ENCODE results near the gene PTPN12. TPM values are rescaled to one million over a fixed set of nuclear protein-coding genes. Genes with fewer than 3 reads are reported as not detected.

Gene PTPN12
- 100 to 1,000 TPM in 1 of 2 donors, 10 to 100 TPM in 1; 94.3 to 338 TPM for total RNA-seq
- 10 to 100 TPM; 75.9 to 77.2 TPM for polyA plus RNA-seq
- long read RNA-seq, donor 1, transcript PTPN12-201 (18 exons, 3,406 nt) = major isoform, 6 of 47 reads
- long read RNA-seq, donor 1, partial matches to known transcripts = 39 of 47 reads
- long read RNA-seq, donor 1, other reads (novel, unspliced or antisense) = 0 of 47 reads
- long read RNA-seq, donor 2, partial matches to known transcripts = 16 of 19 reads
- long read RNA-seq, donor 2, other reads (novel, unspliced or antisense) = 0 of 19 reads
- long read RNA-seq, donor 3, partial matches to known transcripts = 31 of 33 reads
- long read RNA-seq, donor 3, other reads (novel, unspliced or antisense) = 0 of 33 reads
- long read RNA-seq, donor 4, partial matches to known transcripts = 20 of 24 reads
- long read RNA-seq, donor 4, other reads (novel, unspliced or antisense) = 0 of 24 reads
- long read RNA-seq, donor 5, partial matches to known transcripts = 80 of 87 reads
- long read RNA-seq, donor 5, other reads (novel, unspliced or antisense) = 0 of 87 reads

DNA sequence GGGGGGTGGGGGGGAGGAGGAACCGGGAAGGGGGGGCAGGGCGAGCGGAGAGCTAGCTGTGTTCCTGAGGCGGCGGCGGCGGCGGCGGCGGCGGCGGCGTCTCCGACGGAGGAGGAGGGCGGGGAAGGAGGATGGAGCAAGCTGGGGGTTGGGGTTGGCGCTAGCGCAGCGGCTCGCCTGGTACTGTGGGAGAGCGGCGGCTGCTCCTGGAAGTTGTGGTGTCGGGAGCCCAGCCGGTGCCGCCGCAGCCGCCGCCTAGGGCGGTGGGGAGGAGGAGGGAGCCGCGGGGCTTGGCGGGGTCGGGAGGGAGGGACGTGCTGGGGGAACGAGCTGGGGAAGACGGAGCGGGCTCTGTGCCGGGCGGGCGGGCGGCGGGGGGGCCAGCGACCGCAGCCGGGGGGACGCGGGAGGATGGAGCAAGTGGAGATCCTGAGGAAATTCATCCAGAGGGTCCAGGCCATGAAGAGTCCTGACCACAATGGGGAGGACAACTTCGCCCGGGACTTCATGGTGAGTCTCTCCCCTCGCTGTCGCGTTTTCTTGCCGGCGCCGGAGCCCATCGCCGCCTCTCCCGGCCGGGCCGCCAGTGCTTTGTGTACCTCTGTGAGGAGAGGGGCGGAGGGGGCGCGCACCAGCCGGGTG, at the start of gene PTPN12:
Gene PTPN12 (plus strand): TSS at position 160 of the 642 bp plus-strand sequence. CDS start 252 bp downstream, at position 412.
- Histone ChIP-seq H3K36me3 (ENCODE audit: control insufficient read depth in 4 of 4, insufficient read depth in 4 of 4, low read length in 4 of 4) (peaks cover 0 to 2% (median 0%) of the 10 kb centered on the region in 4 donors), H3K4me1 (ENCODE audit: control insufficient read depth in 5 of 5, insufficient read depth in 5 of 5, low read length in 5 of 5) (peaks cover 6 to 21% (median 16%) of the 10 kb centered on the region in 5 donors), H3K9ac (ENCODE audit: insufficient read depth in 1 of 2, low read length in 2 of 2) (peak within 1 kb of the TSS; percentile 92 to 95), H3K27me3 (ENCODE audit: control insufficient read depth in 3 of 3, insufficient read depth in 3 of 3, low read length in 2 of 3) (no peaks in the 10 kb centered on the region), H3K4me3 (peak within 1 kb of the TSS; percentile 91), H3K9me3 (ENCODE audit: control insufficient read depth in 4 of 4, insufficient read depth in 3 of 4, low read length in 3 of 4) (no peaks in the 10 kb centered on the region), H3K27ac (ENCODE audit: low read depth in 1 of 2, low read length in 1 of 2) (peak within 1 kb of the TSS; percentile 98 to 100)
- TF ChIP-seq, protein P1, sequence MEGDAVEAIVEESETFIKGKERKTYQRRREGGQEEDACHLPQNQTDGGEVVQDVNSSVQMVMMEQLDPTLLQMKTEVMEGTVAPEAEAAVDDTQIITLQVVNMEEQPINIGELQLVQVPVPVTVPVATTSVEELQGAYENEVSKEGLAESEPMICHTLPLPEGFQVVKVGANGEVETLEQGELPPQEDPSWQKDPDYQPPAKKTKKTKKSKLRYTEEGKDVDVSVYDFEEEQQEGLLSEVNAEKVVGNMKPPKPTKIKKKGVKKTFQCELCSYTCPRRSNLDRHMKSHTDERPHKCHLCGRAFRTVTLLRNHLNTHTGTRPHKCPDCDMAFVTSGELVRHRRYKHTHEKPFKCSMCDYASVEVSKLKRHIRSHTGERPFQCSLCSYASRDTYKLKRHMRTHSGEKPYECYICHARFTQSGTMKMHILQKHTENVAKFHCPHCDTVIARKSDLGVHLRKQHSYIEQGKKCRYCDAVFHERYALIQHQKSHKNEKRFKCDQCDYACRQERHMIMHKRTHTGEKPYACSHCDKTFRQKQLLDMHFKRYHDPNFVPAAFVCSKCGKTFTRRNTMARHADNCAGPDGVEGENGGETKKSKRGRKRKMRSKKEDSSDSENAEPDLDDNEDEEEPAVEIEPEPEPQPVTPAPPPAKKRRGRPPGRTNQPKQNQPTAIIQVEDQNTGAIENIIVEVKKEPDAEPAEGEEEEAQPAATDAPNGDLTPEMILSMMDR (IDR thresholded peaks at IDR 0.05; ENCODE audit: control extremely low read depth, extremely low read depth) = no peak
- 0 to 1% methylated on average over 29 to 64 of the region's 64 CpGs for WGBS, 2 donors
- ATAC-seq (ENCODE audit: insufficient read depth, low FRiP score) (no peak), DNase-seq (no peak)

DNA sequence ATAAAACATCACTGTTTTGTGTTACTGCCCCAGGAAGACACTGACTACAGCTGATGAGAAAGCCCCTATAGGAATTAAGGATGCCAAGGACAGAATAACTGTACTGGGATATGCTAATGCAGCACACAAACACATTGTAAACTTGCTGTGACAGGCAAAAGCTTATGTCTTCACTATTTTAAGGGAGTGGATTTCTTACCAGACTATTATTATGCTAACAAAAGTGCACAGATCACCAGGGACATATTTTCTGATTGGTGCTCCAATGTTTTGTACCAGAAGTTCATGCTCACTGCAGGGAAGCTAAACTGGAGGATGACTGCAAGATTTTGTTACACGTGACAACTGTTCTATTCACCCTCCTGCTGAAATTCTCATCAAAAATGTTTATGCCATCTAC, 48.1 kb upstream of the PTPN12 start:
- WGBS, 2 donors = 88 to 95% methylated on average over 1 of the region's 1 CpG
- TF ChIP-seq, protein P1 (IDR thresholded peaks at IDR 0.05; ENCODE audit: control extremely low read depth, extremely low read depth) = no peak
- H3K4me1 ChIP-seq (ENCODE audit: control insufficient read depth in 5 of 5, insufficient read depth in 5 of 5, low read length in 5 of 5) = no peaks in the 10 kb centered on the region
- H3K9ac ChIP-seq (ENCODE audit: insufficient read depth in 1 of 2, low read length in 2 of 2) = no peak overlapping the region
- ATAC-seq (ENCODE audit: insufficient read depth, low FRiP score) = no peak
- H3K36me3 ChIP-seq (ENCODE audit: control insufficient read depth in 4 of 4, insufficient read depth in 4 of 4, low read length in 4 of 4) = no peaks in the 10 kb centered on the region
- H3K27ac ChIP-seq (ENCODE audit: low read depth in 1 of 2, low read length in 1 of 2) = no peak overlapping the region
- no peak for DNase-seq
- H3K27me3 ChIP-seq (ENCODE audit: control insufficient read depth in 3 of 3, insufficient read depth in 3 of 3, low read length in 2 of 3) = no peaks in the 10 kb centered on the region
- H3K4me3 ChIP-seq = no peak overlapping the region
- H3K9me3 ChIP-seq (ENCODE audit: control insufficient read depth in 4 of 4, insufficient read depth in 3 of 4, low read length in 3 of 4) = no peaks in the 10 kb centered on the region

DNA sequence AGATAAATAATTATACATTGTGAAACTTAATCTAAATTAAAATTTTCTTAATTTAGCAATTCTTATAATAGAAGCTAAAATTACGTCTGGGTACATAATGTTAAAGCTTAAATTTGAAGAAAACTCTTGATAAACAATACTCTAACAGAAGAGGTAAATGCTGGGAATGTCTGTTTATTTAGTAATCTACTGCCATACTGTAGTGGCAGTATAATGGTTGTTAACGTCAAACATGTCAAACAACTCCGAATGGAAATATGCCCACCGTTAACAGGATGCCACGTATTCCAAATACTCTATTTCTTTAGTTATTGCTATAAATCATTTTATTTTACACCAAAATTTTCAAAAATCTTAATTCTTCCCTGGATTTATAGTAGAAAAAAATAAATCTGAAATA, 40.0 kb upstream of the PTPN12 start:
- Histone ChIP-seq H3K27me3 (ENCODE audit: control insufficient read depth in 3 of 3, insufficient read depth in 3 of 3, low read length in 2 of 3) (no peaks in the 10 kb centered on the region), H3K27ac (ENCODE audit: low read depth in 1 of 2, low read length in 1 of 2) (no peak overlapping the region), H3K4me1 (ENCODE audit: control insufficient read depth in 5 of 5, insufficient read depth in 5 of 5, low read length in 5 of 5) (no peaks in the 10 kb centered on the region), H3K9me3 (ENCODE audit: control insufficient read depth in 4 of 4, insufficient read depth in 3 of 4, low read length in 3 of 4) (peaks cover 0 to 2% (median 0%) of the 10 kb centered on the region in 4 donors), H3K4me3 (no peak overlapping the region), H3K36me3 (ENCODE audit: control insufficient read depth in 4 of 4, insufficient read depth in 4 of 4, low read length in 4 of 4) (no peaks in the 10 kb centered on the region), H3K9ac (ENCODE audit: insufficient read depth in 1 of 2, low read length in 2 of 2) (no peak overlapping the region)
- WGBS, 2 donors = 66 to 85% methylated on average over 5 of the region's 5 CpGs
- ATAC-seq (ENCODE audit: insufficient read depth, low FRiP score) (no peak), DNase-seq (peak in 1 of 3 donors; percentile 15)
- TF ChIP-seq, protein P1 (IDR thresholded peaks at IDR 0.05; ENCODE audit: control extremely low read depth, extremely low read depth) = no peak
